Loucy (cell line): ENCODE data around the gene TCTN1.

Experiments used
- H2AFZ ChIP-seq: fragments of 200-600 bp; sonication (generic); 2 replicates; pipeline ENCODE4 v1.6.0; 2016; ENCODE audit warnings: antibody characterized with exemption, mild to moderate bottlenecking, low read length, moderate library complexity
- H3F3A ChIP-seq: fragments of 200-600 bp; 2 replicates; pipeline ENCODE4 v1.6.0; 2016; ENCODE audit warnings: antibody characterized with exemption, low read depth, mild to moderate bottlenecking
- H3K27me3 ChIP-seq: fragments of 200-600 bp; sonication (generic); 2 replicates; pipeline ENCODE4 v1.6.1; 2014; ENCODE audit warnings: low read length, mild to moderate bottlenecking; ENCODE audit not compliant: insufficient read depth, poor library complexity, severe bottlenecking
- H3K36me3 ChIP-seq: fragments of 200-600 bp; sonication (generic); 2 replicates; pipeline ENCODE4 v1.6.1; 2016; ENCODE audit warnings: low read length; ENCODE audit not compliant: insufficient read depth
- H3K4me1 ChIP-seq: fragments of 200-600 bp; sonication (generic); 2 replicates; pipeline ENCODE4 v1.5.1; 2014; ENCODE audit warnings: low read length, mild to moderate bottlenecking; ENCODE audit not compliant: insufficient read depth, poor library complexity, severe bottlenecking
- H3K4me2 ChIP-seq: fragments of 200-600 bp; sonication (generic); 2 replicates; pipeline ENCODE4 v1.6.0; 2014; ENCODE audit warnings: antibody characterized with exemption, low read length, low read depth, mild to moderate bottlenecking; ENCODE audit not compliant: poor library complexity, severe bottlenecking
- H3K4me3 ChIP-seq: fragments of 200-600 bp; sonication (generic); 2 replicates; pipeline ENCODE4 v1.5.1; 2014; ENCODE audit warnings: low read length, mild to moderate bottlenecking, mixed read lengths; ENCODE audit not compliant: poor library complexity, severe bottlenecking
- H3K79me2 ChIP-seq: fragments of 200-600 bp; sonication (generic); 2 replicates; pipeline ENCODE4 v1.6.1; 2014; ENCODE audit warnings: low read length; ENCODE audit not compliant: insufficient read depth
- H3K9ac ChIP-seq: fragments of 200-600 bp; sonication (generic); 2 replicates; pipeline ENCODE4 v1.6.0; 2014; ENCODE audit warnings: mild to moderate bottlenecking, low read depth, low read length, moderate library complexity; ENCODE audit not compliant: poor library complexity, severe bottlenecking
- H3K9me2 ChIP-seq: fragments of 200-600 bp; sonication (generic); replicated peaks from 2 replicates; pipeline ENCODE4 v1.6.1; 2016; ENCODE audit warnings: low read depth, low read length, mixed read lengths
- H3K9me3 ChIP-seq: fragments of 200-600 bp; sonication (generic); 2 replicates; pipeline ENCODE4 v1.6.1; 2014; ENCODE audit warnings: mild to moderate bottlenecking, antibody characterized with exemption, low read length, low read depth; ENCODE audit not compliant: insufficient read depth
- H4K20me1 ChIP-seq: fragments of 200-600 bp; sonication (generic); 2 replicates; pipeline ENCODE4 v1.6.0; 2014; ENCODE audit warnings: antibody characterized with exemption, low read length, mild to moderate bottlenecking; ENCODE audit not compliant: insufficient read depth, poor library complexity, severe bottlenecking
- CTCF ChIP-seq: fragments of 200-600 bp; sonication (generic); conservative IDR thresholded peaks from 2 replicates; pipeline ENCODE4 v1.5.1; 2014; ENCODE audit warnings: mild to moderate bottlenecking, antibody characterized with exemption, low read length
- EZH2phosphoT487 ChIP-seq: fragments of 200-600 bp; IDR thresholded peaks from 2 replicates; pipeline ENCODE4 v1.6.1; 2018; ENCODE audit warnings: antibody characterized with exemption, mild to moderate bottlenecking, moderate library complexity, borderline replicate concordance

Gene TCTN1

DNA sequence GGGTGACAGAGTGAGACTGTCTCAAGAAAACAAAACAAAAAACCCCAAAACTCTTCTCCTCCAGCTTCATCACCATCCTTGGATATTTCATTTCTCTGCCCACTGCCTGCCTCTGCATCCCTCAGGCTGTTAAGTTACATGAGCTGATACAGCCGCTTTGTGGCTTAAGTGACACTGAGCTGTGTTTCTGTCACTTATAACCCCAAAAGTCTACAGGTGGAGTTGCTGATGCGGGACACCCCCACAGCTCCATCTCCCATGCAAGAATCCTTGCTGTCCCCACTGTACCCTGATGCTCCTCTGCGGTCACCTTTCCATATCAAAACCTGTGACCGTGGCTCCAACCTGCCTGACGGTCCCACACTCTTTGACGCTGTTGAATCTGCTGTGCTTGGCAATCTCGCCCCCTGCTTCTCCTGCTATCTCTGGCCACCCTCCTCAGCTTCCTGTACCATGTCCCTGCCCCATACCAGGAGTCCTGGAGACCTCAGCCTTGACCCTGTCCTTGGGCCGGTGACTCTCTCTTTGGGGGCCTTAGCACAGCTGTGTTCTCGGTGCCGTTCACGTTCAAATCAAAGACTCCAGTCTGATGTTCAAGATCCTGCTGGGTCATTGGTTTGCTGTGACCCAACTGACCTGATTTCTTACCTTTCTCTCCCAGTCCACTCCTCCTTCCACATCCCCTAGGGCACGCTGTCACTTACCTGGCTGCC, 54.7 kb downstream of the TCTN1 start:
- TF ChIP-seq EZH2phosphoT487, result no peak
- no peak for TF ChIP-seq CTCF
- Histone ChIP-seq H3K27me3 (no peaks in the 10 kb centered on the region), H3K4me2 (no peak overlapping the region), H3K9me3 (peaks cover 4% of the 10 kb centered on the region; the same call in 1 of the 2 replicates), H3F3A (no peaks in the 10 kb centered on the region), H3K9me2 (no peaks in the 10 kb centered on the region), H3K36me3 (no peaks in the 10 kb centered on the region; the same call in 1 of the 2 replicates), H3K4me1 (no peaks in the 10 kb centered on the region), H3K9ac (no peak overlapping the region), H3K79me2 (no peaks in the 10 kb centered on the region), H3K4me3 (no peak overlapping the region), H4K20me1 (no peaks in the 10 kb centered on the region), H2AFZ (no peak overlapping the region)

GRCh38 chr12:110669193-110669502, 55.2 kb downstream of the TCTN1 start:
- TF ChIP-seq EZH2phosphoT487 (no peak), CTCF (no peak)
- H4K20me1 ChIP-seq, result no peaks in the 10 kb centered on the region
- no peaks in the 10 kb centered on the region; the same call in 1 of the 2 replicates for H3K36me3 ChIP-seq
- H3F3A ChIP-seq, result no peaks in the 10 kb centered on the region
- H3K4me2 ChIP-seq, result no peak overlapping the region
- no peaks in the 10 kb centered on the region for H3K4me1 ChIP-seq
- H3K27me3 ChIP-seq, result no peaks in the 10 kb centered on the region
- no peaks in the 10 kb centered on the region for H3K9me2 ChIP-seq
- H3K9ac ChIP-seq, result no peak overlapping the region
- H3K9me3 ChIP-seq, result peaks cover 4% of the 10 kb centered on the region; the same call in 1 of the 2 replicates
- H2AFZ ChIP-seq, result no peak overlapping the region
- no peaks in the 10 kb centered on the region for H3K79me2 ChIP-seq
- no peak overlapping the region for H3K4me3 ChIP-seq

DNA sequence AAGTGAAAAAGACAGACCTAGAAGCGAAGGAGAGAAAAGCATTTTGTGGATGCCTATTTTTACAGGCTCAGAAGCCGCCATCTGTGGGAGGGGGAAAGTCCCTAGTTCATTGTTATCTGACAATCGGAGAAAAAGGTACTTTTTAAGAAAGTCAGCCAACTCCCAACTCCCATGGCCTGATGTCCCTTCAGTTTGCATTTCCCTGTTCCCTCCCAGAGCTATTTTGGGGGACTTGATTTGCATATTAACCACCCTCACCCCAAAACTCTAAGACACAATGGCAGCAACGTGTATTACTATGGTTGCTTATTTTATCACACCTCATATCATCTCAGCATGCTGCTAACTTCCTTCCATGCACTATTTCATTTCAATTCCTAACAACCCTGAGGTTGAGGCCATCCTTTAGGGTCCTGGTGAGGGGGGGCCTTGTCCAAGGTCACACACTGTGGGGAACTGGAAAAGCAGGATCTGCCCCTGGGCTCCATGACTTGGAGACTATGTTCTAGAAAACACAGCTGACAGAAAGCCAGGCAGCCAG, 56.3 kb downstream of the TCTN1 start:
- Histone ChIP-seq H2AFZ (no peak overlapping the region), H4K20me1 (no peaks in the 10 kb centered on the region), H3F3A (no peaks in the 10 kb centered on the region), H3K27me3 (no peaks in the 10 kb centered on the region), H3K36me3 (peaks cover 3% of the 10 kb centered on the region; the same call in 1 of the 2 replicates), H3K9me3 (no peaks in the 10 kb centered on the region), H3K79me2 (no peaks in the 10 kb centered on the region), H3K4me2 (no peak overlapping the region), H3K9ac (no peak overlapping the region), H3K4me3 (no peak overlapping the region), H3K9me2 (no peaks in the 10 kb centered on the region), H3K4me1 (no peaks in the 10 kb centered on the region)
- no peak for TF ChIP-seq CTCF
- TF ChIP-seq EZH2phosphoT487, result no peak
